PFSK-1 (cell line): ENCODE measurements around the gene MEMO1.

Experiments
- FOXP2 ChIP-seq: optimal IDR thresholded peaks from 2 replicates; pipeline ENCODE3; 2011; ENCODE audit warnings: borderline replicate concordance, control low read depth, inconsistent platforms; ENCODE audit not compliant: insufficient read depth; ENCODE audit errors: extremely low read length, extremely low read depth
- POLR2AphosphoS5 ChIP-seq: IDR thresholded peaks from 2 replicates; pipeline ENCODE4 v1.6.1; 2012; ENCODE audit warnings: low read depth, mild to moderate bottlenecking, control low read depth, low read length, moderate library complexity
- REST ChIP-seq, 2 experiments: IDR thresholded peaks; 2 replicates each; pipeline versions ENCODE4 v1.6.1 to v1.8.0; 2011 to 2012; ENCODE audit warnings: low read depth in 2 of 2, low read length in 2 of 2, control low read depth in 1 of 2, inconsistent platforms in 1 of 2, mild to moderate bottlenecking in 1 of 2, moderate library complexity in 1 of 2; ENCODE audit not compliant: insufficient read depth in 1 of 2
- SIN3A ChIP-seq: IDR thresholded peaks from 2 replicates; pipeline ENCODE4 v1.6.1; 2012; ENCODE audit warnings: mild to moderate bottlenecking, low read length, moderate library complexity, borderline replicate concordance; ENCODE audit not compliant: insufficient read depth
- TAF1 ChIP-seq: IDR thresholded peaks from 2 replicates; pipeline ENCODE4 v1.6.1; 2012; ENCODE audit warnings: low read length, control low read depth, borderline replicate concordance; ENCODE audit not compliant: insufficient read depth

The MEMO1 gene

DNA sequence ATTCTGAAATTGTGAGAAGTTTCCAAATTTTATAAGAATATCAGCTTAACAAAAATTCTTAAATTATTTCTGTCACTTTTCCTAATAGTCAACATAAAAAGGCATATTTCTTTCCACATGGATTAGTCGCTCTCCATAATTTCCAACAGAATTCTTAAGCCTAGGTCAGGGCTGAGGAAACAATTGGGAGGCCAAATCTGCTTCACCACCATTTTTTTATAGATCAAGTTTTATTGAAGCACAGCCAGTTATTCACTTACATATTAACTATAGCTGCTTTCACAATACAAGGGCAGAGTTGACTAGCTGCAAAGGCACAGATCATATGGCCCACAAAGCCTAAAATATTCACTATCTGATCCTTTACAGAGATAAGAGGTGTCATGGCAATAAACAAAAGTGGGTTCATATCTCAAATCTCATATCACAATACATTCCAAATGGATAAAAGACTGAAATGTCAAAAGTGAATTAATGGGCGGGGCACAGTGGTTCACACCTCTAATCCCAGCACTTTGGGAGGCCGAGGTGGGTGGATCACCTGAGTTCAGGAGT lies 18.7 kb downstream of the MEMO1 start:
- no peak for TF ChIP-seq SIN3A
- TF ChIP-seq FOXP2, result no peak
- TF ChIP-seq POLR2AphosphoS5, result no peak
- TF ChIP-seq TAF1, result no peak
- no peak for TF ChIP-seq REST (IDR thresholded peaks at IDR 0.05; ENCODE audit: insufficient read depth in 1 of 2, low read depth in 2 of 2, low read length in 2 of 2)

GRCh38 chr2:31989946-31990345 lies 20.9 kb downstream of the MEMO1 start:
- TF ChIP-seq TAF1 (no peak), SIN3A (no peak), FOXP2 (no peak), REST (IDR thresholded peaks at IDR 0.05; ENCODE audit: insufficient read depth in 1 of 2, low read depth in 2 of 2, low read length in 2 of 2) (no peak), POLR2AphosphoS5 (no peak)

DNA sequence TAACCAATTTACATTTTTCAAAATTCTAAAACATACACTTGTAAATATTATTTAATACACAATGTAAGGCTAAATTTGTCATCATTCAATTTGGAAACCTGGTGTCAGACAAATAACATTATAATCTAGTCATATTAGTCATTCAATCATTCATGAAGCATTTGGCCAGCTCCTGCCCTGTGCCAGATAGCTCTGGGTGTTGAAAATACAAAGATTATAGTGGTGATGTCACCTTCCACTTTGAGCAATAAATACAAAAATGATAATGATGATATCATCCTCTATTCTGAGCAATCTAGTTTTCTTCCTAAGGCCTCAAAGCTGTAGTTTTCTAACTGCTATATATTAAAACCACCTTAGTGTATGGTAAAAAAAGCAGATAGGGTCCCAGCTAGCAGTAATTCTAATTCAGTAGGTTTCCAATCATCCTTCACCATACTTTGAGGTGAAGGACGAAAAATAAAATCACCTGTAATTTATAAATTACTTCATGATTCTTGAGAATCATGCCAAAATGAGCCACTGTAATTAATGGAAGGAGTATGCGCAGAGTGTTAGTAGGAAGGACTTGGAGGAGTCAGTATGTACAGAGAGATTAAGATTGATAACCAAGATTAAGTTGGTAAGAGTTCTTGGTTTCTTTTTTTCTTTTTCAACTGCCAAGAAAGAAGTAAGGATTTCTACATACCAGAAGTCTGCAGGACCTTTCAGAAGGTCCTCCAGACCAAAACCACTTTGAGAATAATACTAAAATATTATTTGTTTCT lies 23.2 kb downstream of the MEMO1 start:
- TF ChIP-seq FOXP2 (no peak), POLR2AphosphoS5 (no peak), REST (IDR thresholded peaks at IDR 0.05; ENCODE audit: insufficient read depth in 1 of 2, low read depth in 2 of 2, low read length in 2 of 2) (no peak), SIN3A (no peak), TAF1 (no peak)

DNA sequence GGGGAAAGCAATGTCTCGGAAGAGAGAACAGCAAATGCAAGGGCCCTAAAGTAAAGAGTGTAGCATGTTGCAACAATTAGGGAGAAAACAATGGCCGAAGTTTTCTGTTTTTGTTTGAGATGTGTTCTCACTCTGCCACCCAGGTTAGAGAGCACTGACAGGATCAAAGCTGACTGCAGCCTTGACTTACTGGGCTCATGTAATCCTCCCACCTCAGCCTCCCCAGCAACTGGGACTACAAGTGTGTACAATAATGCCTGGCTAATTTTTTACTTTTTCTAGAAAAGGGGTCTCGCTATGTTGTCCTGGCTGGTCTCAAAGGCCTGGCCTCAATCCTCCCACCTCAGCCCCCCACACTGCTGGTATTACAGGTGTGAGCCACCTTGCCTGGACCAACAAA lies 23.9 kb downstream of the MEMO1 start:
- no peak for TF ChIP-seq SIN3A
- TF ChIP-seq REST (IDR thresholded peaks at IDR 0.05; ENCODE audit: insufficient read depth in 1 of 2, low read depth in 2 of 2, low read length in 2 of 2), result no peak
- no peak for TF ChIP-seq FOXP2
